ENCODE data around the gene FZR1. TPM values are rescaled to one million over a fixed set of nuclear protein-coding genes. Genes with fewer than 3 reads are reported as not detected.

FZR1 gene
- total RNA-seq, 4 donors from 2014 or later: 45.1 to 51.1 (median 47.9) TPM

DNA sequence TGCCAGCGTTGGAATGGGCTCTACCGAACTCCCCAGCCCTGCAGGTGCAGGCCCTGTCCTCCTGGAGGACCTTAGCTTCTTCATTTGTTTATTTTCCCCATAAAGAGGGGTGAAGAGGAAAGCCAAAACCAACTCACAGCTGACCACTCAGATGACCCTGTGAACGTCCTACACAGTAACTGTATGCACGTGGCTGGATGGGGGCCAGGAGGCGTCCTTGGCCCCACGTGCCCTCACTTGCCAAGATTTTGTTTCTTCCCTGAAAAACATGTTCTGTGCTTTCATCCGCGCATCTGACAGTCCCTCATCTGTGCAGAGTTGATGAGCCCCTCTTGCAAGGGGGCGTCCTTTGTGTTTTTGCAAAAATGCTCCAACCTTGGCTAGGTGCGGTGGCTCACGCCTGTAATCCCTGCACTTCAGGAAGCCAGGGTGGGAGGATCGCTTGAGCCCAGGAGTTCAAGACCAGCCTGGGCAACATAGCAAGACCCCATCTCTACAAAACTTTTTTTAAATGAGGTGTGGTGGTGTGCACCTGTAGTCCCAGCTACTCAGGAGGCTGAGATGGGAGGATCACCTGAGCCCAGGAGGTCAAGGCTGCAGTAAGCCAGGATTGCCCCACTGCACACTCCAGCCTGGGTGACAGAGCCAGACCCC, 27.6 kb downstream of the FZR1 start:
- WGBS: 85% methylated on average over 10 of the region's 12 CpGs
- no peak for DNase-seq (ENCODE audit: low spot score in 2 of 2)

DNA sequence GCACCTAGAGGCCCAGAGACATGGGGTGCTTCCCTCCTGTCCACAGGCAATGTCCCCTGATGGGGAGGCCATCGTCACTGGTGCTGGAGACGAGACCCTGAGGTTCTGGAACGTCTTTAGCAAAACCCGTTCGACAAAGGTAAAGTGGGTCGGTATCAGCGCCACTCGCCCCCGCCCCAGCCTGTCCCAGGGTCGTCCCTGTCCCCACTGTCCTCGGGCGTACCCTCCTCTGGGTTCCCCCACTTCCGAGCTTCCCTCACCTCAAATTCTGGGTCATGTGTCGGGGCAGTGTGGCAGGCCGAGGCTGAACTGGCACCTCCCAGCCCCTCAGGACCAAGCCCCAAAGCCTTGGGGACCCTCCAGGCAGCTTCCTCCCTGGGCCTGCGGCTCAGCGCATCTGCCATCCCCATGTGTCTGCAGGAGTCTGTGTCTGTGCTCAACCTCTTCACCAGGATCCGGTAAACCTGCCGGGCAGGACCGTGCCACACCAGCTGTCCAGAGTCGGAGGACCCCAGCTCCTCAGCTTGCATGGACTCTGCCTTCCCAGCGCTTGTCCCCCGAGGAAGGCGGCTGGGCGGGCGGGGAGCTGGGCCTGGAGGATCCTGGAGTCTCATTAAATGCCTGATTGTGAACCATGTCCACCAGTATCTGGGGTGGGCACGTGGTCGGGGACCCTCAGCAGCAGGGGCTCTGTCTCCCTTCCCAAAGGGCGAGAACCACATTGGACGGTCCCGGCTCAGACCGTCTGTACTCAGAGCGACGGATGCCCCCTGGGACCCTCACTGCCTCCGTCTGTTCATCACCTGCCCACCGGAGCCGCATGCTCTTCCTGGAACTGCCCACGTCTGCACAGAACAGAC, 28.5 kb downstream of the FZR1 start:
- H3K36me3 ChIP-seq: peaks cover 68% of the 10 kb centered on the region
- H3K4me3 ChIP-seq: no peak overlapping the region
- TF ChIP-seq POLR2A (IDR thresholded peaks at IDR 0.05) (no peak), EP300 (IDR thresholded peaks at IDR 0.05) (no peak)
- H3K4me1 ChIP-seq: peaks cover 29% of the 10 kb centered on the region
- H3K27ac ChIP-seq: no peak overlapping the region
- no peaks in the 10 kb centered on the region for H3K9me3 ChIP-seq
- no peaks in the 10 kb centered on the region for H3K27me3 ChIP-seq
- WGBS: 85% methylated on average over 19 of the region's 38 CpGs
- DNase-seq (ENCODE audit: low spot score in 2 of 2): no peak

More for the DNA sequence above, 27.6 kb downstream of the FZR1 start:
- peaks cover 24% of the 10 kb centered on the region for H3K4me1 ChIP-seq
- peaks cover 66% of the 10 kb centered on the region for H3K36me3 ChIP-seq
- no peaks in the 10 kb centered on the region for H3K9me3 ChIP-seq
- no peak overlapping the region for H3K27ac ChIP-seq
- no peak overlapping the region for H3K4me3 ChIP-seq
- no peak for TF ChIP-seq POLR2AphosphoS5 (IDR thresholded peaks at IDR 0.05)
- TF ChIP-seq CTCF (IDR thresholded peaks at IDR 0.05): no peak
- no peak for TF ChIP-seq EP300 (IDR thresholded peaks at IDR 0.05)
- TF ChIP-seq POLR2A (IDR thresholded peaks at IDR 0.05): no peak
- H3K27me3 ChIP-seq: no peaks in the 10 kb centered on the region

- Histone ChIP-seq H3K4me3 (no peak overlapping the region), H3K4me1 (peaks cover 29% of the 10 kb centered on the region), H3K9me3 (no peaks in the 10 kb centered on the region), H3K36me3 (peaks cover 66% of the 10 kb centered on the region), H3K27me3 (no peaks in the 10 kb centered on the region), H3K27ac (no peak overlapping the region)
- 91% methylated on average over 4 of the region's 9 CpGs for WGBS
- no peak for DNase-seq (ENCODE audit: low spot score in 2 of 2)
- TF ChIP-seq POLR2A (IDR thresholded peaks at IDR 0.05) (no peak), POLR2AphosphoS5 (IDR thresholded peaks at IDR 0.05) (no peak), EP300 (IDR thresholded peaks at IDR 0.05) (no peak), CTCF (IDR thresholded peaks at IDR 0.05) (no peak)
Observed at GRCh38 chr19:3535235-3535535, 29.1 kb downstream of the FZR1 start.

DNA sequence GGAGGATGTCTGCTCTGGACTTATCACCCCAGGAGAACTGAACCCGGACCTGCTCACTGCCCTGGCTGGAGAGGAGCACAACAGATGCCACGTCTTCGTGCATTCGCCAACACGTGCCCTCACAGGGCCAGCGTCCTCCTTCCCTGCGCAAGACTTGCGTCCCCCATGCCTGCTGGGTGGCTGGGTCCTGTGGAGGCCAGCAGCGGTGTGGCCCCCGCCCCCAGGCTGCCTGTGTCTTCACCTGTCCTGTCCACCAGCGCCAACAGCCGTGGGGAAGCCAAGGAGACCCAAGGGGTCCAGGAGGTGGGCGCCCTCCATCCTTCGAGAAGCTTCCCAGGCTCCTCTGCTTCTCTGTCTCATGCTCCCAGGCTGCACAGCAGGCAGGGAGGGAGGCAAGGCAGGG, 29.5 kb downstream of the FZR1 start:
- TF ChIP-seq POLR2A (IDR thresholded peaks at IDR 0.05) (no peak), EP300 (IDR thresholded peaks at IDR 0.05) (no peak), POLR2AphosphoS5 (IDR thresholded peaks at IDR 0.05) (no peak), CTCF (IDR thresholded peaks at IDR 0.05) (no peak)
- H3K27me3 ChIP-seq: no peaks in the 10 kb centered on the region
- H3K27ac ChIP-seq: peak overlapping the region; percentile 64
- H3K4me3 ChIP-seq: no peak overlapping the region
- H3K36me3 ChIP-seq: peaks cover 62% of the 10 kb centered on the region
- peak in 1 of 2 donors; percentile 74 for DNase-seq (ENCODE audit: low spot score in 2 of 2)
- 93% methylated on average over 11 of the region's 14 CpGs for WGBS
- H3K4me1 ChIP-seq: peaks cover 29% of the 10 kb centered on the region
- no peaks in the 10 kb centered on the region for H3K9me3 ChIP-seq

DNA sequence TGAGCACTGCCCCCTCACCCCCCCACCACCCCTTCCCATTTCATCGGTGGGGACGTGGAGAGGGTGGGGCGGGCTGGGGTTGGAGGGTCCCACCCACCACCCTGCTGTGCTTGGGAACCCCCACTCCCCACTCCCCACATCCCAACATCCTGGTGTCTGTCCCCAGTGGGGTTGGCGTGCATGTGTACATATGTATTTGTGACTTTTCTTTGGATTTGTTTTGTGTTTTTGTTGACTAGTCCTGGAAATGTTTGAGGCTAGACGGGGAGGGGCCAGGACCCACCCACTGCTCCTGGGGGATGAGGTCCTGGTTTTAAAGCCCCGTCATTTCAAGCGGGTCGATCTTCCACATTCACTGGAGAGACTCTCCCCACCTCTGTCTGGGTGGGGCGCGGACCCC, 29.9 kb downstream of the FZR1 start:
- Histone ChIP-seq H3K27me3 (no peaks in the 10 kb centered on the region), H3K27ac (peak overlapping the region; percentile 64), H3K9me3 (no peaks in the 10 kb centered on the region), H3K4me3 (no peak overlapping the region), H3K36me3 (peaks cover 58% of the 10 kb centered on the region), H3K4me1 (peaks cover 29% of the 10 kb centered on the region)
- no peak for DNase-seq (ENCODE audit: low spot score in 2 of 2)
- TF ChIP-seq POLR2A (IDR thresholded peaks at IDR 0.05): no peak
- TF ChIP-seq CTCF (IDR thresholded peaks at IDR 0.05): no peak
- no peak for TF ChIP-seq EP300 (IDR thresholded peaks at IDR 0.05)
- TF ChIP-seq POLR2AphosphoS5 (IDR thresholded peaks at IDR 0.05): no peak
- WGBS: 72% methylated on average over 8 of the region's 10 CpGs

All from suprapubic skin (tissue), 4 donors.